ENCODE data around the gene PCSK6.

The PCSK6 gene

GRCh38 chr15:101407966-101408775 lies 81.3 kb downstream of the PCSK6 start:
- H3K9me3 ChIP-seq (ENCODE audit: control insufficient read depth, insufficient read depth, low read length): no peaks in the 10 kb centered on the region
- no peak overlapping the region for H3K27ac ChIP-seq (ENCODE audit: low read depth, low read length)
- no peaks in the 10 kb centered on the region for H4K20me1 ChIP-seq (ENCODE audit: control insufficient read depth, insufficient read depth, low read depth, low read length)
- H3K79me2 ChIP-seq (ENCODE audit: control insufficient read depth, low read length): no peaks in the 10 kb centered on the region
- H3K36me3 ChIP-seq (ENCODE audit: control insufficient read depth, low read length): no peaks in the 10 kb centered on the region
- no peaks in the 10 kb centered on the region for H3K9me2 ChIP-seq (replicated peaks; ENCODE audit: control insufficient read depth, low read length)
- TF ChIP-seq CTCF (IDR thresholded peaks at IDR 0.05; ENCODE audit: low read depth, low read length, poor library complexity, severe bottlenecking): no peak
- TF ChIP-seq EZH2phosphoT487 (IDR thresholded peaks at IDR 0.05; ENCODE audit: borderline replicate concordance, low read length): no peak
- H3K27me3 ChIP-seq (ENCODE audit: control insufficient read depth, low read length): no peaks in the 10 kb centered on the region
- H3F3A ChIP-seq (ENCODE audit: control insufficient read depth, insufficient read depth): no peaks in the 10 kb centered on the region
- no peaks in the 10 kb centered on the region for H3K4me1 ChIP-seq (ENCODE audit: control insufficient read depth, low read length)
- H3K4me2 ChIP-seq (ENCODE audit: low read length): no peak overlapping the region
- H3K4me3 ChIP-seq (ENCODE audit: low read length): no peak overlapping the region

- Histone ChIP-seq H3K27ac (ENCODE audit: low read depth, low read length) (no peak overlapping the region), H4K20me1 (ENCODE audit: control insufficient read depth, insufficient read depth, low read depth, low read length) (no peaks in the 10 kb centered on the region), H3K9me2 (replicated peaks; ENCODE audit: control insufficient read depth, low read length) (no peaks in the 10 kb centered on the region), H3K27me3 (ENCODE audit: control insufficient read depth, low read length) (no peaks in the 10 kb centered on the region), H3K79me2 (ENCODE audit: control insufficient read depth, low read length) (no peaks in the 10 kb centered on the region), H3K4me1 (ENCODE audit: control insufficient read depth, low read length) (no peaks in the 10 kb centered on the region), H3K36me3 (ENCODE audit: control insufficient read depth, low read length) (no peaks in the 10 kb centered on the region), H3K4me3 (ENCODE audit: low read length) (no peak overlapping the region), H3K9me3 (ENCODE audit: control insufficient read depth, insufficient read depth, low read length) (no peaks in the 10 kb centered on the region), H3K4me2 (ENCODE audit: low read length) (no peak overlapping the region), H3F3A (ENCODE audit: control insufficient read depth, insufficient read depth) (no peaks in the 10 kb centered on the region)
- TF ChIP-seq CTCF (IDR thresholded peaks at IDR 0.05; ENCODE audit: low read depth, low read length, poor library complexity, severe bottlenecking) (no peak), EZH2phosphoT487 (IDR thresholded peaks at IDR 0.05; ENCODE audit: borderline replicate concordance, low read length) (no peak)
Measured at GRCh38 chr15:101407439-101407838, 82.1 kb downstream of the PCSK6 start.

GRCh38 chr15:101406526-101407195 lies 82.8 kb downstream of the PCSK6 start:
- Histone ChIP-seq H3K27ac (ENCODE audit: low read depth, low read length) (no peak overlapping the region), H3K79me2 (ENCODE audit: control insufficient read depth, low read length) (no peaks in the 10 kb centered on the region), H3K27me3 (ENCODE audit: control insufficient read depth, low read length) (no peaks in the 10 kb centered on the region), H3K36me3 (ENCODE audit: control insufficient read depth, low read length) (no peaks in the 10 kb centered on the region), H4K20me1 (ENCODE audit: control insufficient read depth, insufficient read depth, low read depth, low read length) (no peaks in the 10 kb centered on the region), H3K9me2 (replicated peaks; ENCODE audit: control insufficient read depth, low read length) (no peaks in the 10 kb centered on the region), H3K9me3 (ENCODE audit: control insufficient read depth, insufficient read depth, low read length) (no peaks in the 10 kb centered on the region), H3K4me2 (ENCODE audit: low read length) (no peak overlapping the region), H3K4me3 (ENCODE audit: low read length) (no peak overlapping the region), H3K4me1 (ENCODE audit: control insufficient read depth, low read length) (no peaks in the 10 kb centered on the region), H3F3A (ENCODE audit: control insufficient read depth, insufficient read depth) (no peaks in the 10 kb centered on the region)
- TF ChIP-seq CTCF (IDR thresholded peaks at IDR 0.05; ENCODE audit: low read depth, low read length, poor library complexity, severe bottlenecking) (no peak), EZH2phosphoT487 (IDR thresholded peaks at IDR 0.05; ENCODE audit: borderline replicate concordance, low read length) (no peak)
